HepG2 (cell line): ENCODE results near the gene JPH4. TPM values are rescaled to one million over a fixed set of nuclear protein-coding genes. Genes with fewer than 3 reads are reported as not detected.

Experiments
- CBX1 ChIP-seq: IDR thresholded peaks from one replicate; pipeline ENCODE4 v1.6.1; 2016; ENCODE audit warnings: antibody characterized with exemption, low read depth
- EED ChIP-seq: sonication (generic); formaldehyde crosslinking; IDR thresholded peaks from 2 replicates; pipeline ENCODE4 v1.5.0; 2020; ENCODE audit warnings: mild to moderate bottlenecking, missing genetic modification reagents
- GLMP ChIP-seq: sonication (generic); formaldehyde crosslinking; IDR thresholded peaks from 2 replicates; pipeline ENCODE4 v1.9.0; 2021; ENCODE audit warnings: missing genetic modification reagents, mild to moderate bottlenecking, borderline replicate concordance
- MXI1 ChIP-seq: IDR thresholded peaks from 3 replicates; pipeline ENCODE4 v1.6.1; 2012; ENCODE audit warnings: low read depth, low read length, inconsistent platforms, borderline replicate concordance
- NR2C2 ChIP-seq: sonication (generic); formaldehyde crosslinking; IDR thresholded peaks from 2 replicates; pipeline ENCODE4 v1.4.0; 2020; ENCODE audit warnings: missing genetic modification reagents, mild to moderate bottlenecking, moderate library complexity, borderline replicate concordance
- PPARG ChIP-seq: conservative IDR thresholded peaks from 2 replicates; pipeline ENCODE4 v1.6.1; 2016; ENCODE audit warnings: missing biosample characterization, missing genetic modification reagents
- RERE ChIP-seq: IDR thresholded peaks from 2 replicates; pipeline ENCODE4 v1.6.1; 2016; ENCODE audit warnings: low read depth, missing genetic modification reagents, missing compliant biosample characterization
- SIX1 ChIP-seq: sonication (generic); formaldehyde crosslinking; IDR thresholded peaks from 2 replicates; pipeline ENCODE4 v1.4.0; 2020; ENCODE audit warnings: missing genetic modification reagents, borderline replicate concordance
- SNAI1 ChIP-seq: sonication (generic); formaldehyde crosslinking; IDR thresholded peaks from 2 replicates; pipeline ENCODE4 v1.5.0; 2020; ENCODE audit warnings: mild to moderate bottlenecking, missing genetic modification reagents, borderline replicate concordance
- SOX13 ChIP-seq, 3 experiments: fragments of 450-650 bp in 1 of 3; sonication (generic) in 1 of 3; formaldehyde crosslinking in 1 of 3; IDR thresholded peaks in 2 of 3; conservative IDR thresholded peaks in 1 of 3; 2 replicates each; pipeline versions ENCODE4 v1.5.0 to v1.6.1; 2016 to 2020; ENCODE audit warnings: antibody characterized with exemption in 1 of 3, mild to moderate bottlenecking in 1 of 3, missing compliant biosample characterization in 1 of 3, missing genetic modification reagents in 1 of 3, moderate library complexity in 1 of 3
- SP5 ChIP-seq: IDR thresholded peaks from 2 replicates; pipeline ENCODE4 v1.6.1; 2016; ENCODE audit warnings: low read depth, borderline replicate concordance
- THYN1 ChIP-seq: sonication (generic); formaldehyde crosslinking; IDR thresholded peaks from 2 replicates; pipeline ENCODE4 v1.8.1; 2023; ENCODE audit warnings: low read depth, mild to moderate bottlenecking, moderate library complexity, missing genetic modification reagents, borderline replicate concordance
- TRAFD1 ChIP-seq: sonication (generic); formaldehyde crosslinking; IDR thresholded peaks from 2 replicates; pipeline ENCODE4 v1.5.1; 2020; ENCODE audit warnings: missing genetic modification reagents, mild to moderate bottlenecking, borderline replicate concordance
- ZFP91 ChIP-seq: sonication (generic); formaldehyde crosslinking; IDR thresholded peaks from 2 replicates; pipeline ENCODE4 v1.9.0; 2022; ENCODE audit warnings: missing genetic modification reagents, mild to moderate bottlenecking, borderline replicate concordance
- ZFX ChIP-seq: sonication (generic); formaldehyde crosslinking; IDR thresholded peaks from 2 replicates; pipeline ENCODE4 v1.4.0; 2020; ENCODE audit warnings: mild to moderate bottlenecking, low read depth, missing genetic modification reagents, moderate library complexity
- ZNF441 ChIP-seq: sonication (generic); formaldehyde crosslinking; IDR thresholded peaks from 2 replicates; pipeline ENCODE4 v1.7.0; 2021; ENCODE audit warnings: missing genetic modification reagents, borderline replicate concordance
- ZNF501 ChIP-seq: sonication (generic); formaldehyde crosslinking; IDR thresholded peaks from 2 replicates; pipeline ENCODE4 v1.5.1; 2020; ENCODE audit warnings: mild to moderate bottlenecking, moderate library complexity, missing genetic modification reagents
- ZNF572 ChIP-seq: sonication (generic); formaldehyde crosslinking; IDR thresholded peaks from 2 replicates; pipeline ENCODE4 v1.5.1; 2020; ENCODE audit warnings: mild to moderate bottlenecking, missing genetic modification reagents
- ZNF879 ChIP-seq: sonication (generic); formaldehyde crosslinking; IDR thresholded peaks from 2 replicates; pipeline ENCODE4 v1.8.1; 2023; ENCODE audit warnings: missing genetic modification reagents
- polyA plus RNA-seq, 8 experiments: library from polyadenylated mRNA; depleted of rRNA in 3 of 8; stranded (reverse) in 7 of 8; unstranded in 1 of 8; fragments of >200 nt; fragmentation: Illumina TruSeq in 4 of 8; extraction: Trizol in 4 of 8; gene quantifications; 2 replicates each; pipeline versions ENCODE4 v1.2.1 to v1.2.3, GENCODE V29; 2011 to 2016; ENCODE audit warnings: low read depth in 4 of 8, missing spikeins in 1 of 8, mixed read lengths in 1 of 8; ENCODE audit not compliant: insufficient read depth in 1 of 8
- total RNA-seq, 5 experiments: library from RNA; depleted of rRNA; stranded (reverse); fragments of >200 nt; fragmentation: Illumina TruSeq; extraction: Trizol; gene quantifications; 2 replicates each; pipeline ENCODE4 v1.2.3, GENCODE V29; 2016; ENCODE audit warnings: low read depth in 1 of 5

Gene JPH4
- total and polyA plus RNA-seq, 2 of the 13 experiments (the other 11 are each of a cell fraction or from before 2014, with no cell fraction given) = 0.08 to 0.22 TPM

GRCh38 chr14:23601845-23602180, 23.2 kb upstream of the JPH4 start (continued):
- TF ChIP-seq SIX1 (CRISPR knock-in tag) (peak; percentile 49; the same call in 1 of the 2 replicates), ZNF572 (CRISPR knock-in tag) (no peak), MXI1 (no peak), ZNF879 (CRISPR knock-in tag) (0 out of 2 replicates have a peak, but pooled peaks have one; percentile 49), EED (CRISPR knock-in tag) (no peak), THYN1 (0 out of 2 replicates have a peak, but pooled peaks have one; percentile 28), ZNF441 (CRISPR knock-in tag) (peak; percentile 2), ZFX (CRISPR knock-in tag) (peak; percentile 31), GLMP (no peak), PPARG (CRISPR knock-in tag) (no peak), TRAFD1 (peak; percentile 15; the same call in 1 of the 2 replicates), CBX1 (no peak), RERE (CRISPR knock-in tag) (no peak), SP5 (CRISPR knock-in tag) (0 out of 2 replicates have a peak, but pooled peaks have one; percentile 10), ZFP91 (CRISPR knock-in tag) (no peak), SNAI1 (0 out of 2 replicates have a peak, but pooled peaks have one; percentile 4), SOX13 (IDR thresholded peaks at IDR 0.05) (no peak), SOX13 (CRISPR knock-in tag; conservative IDR thresholded peaks at IDR 0.05 in 1 of 2, IDR thresholded peaks at IDR 0.05 in 1 of 2) (0 out of 4 replicates have a peak, but pooled peaks of 1 of the 2 experiments have one; percentile 28), NR2C2 (CRISPR knock-in tag) (0 out of 2 replicates have a peak, but pooled peaks have one; percentile 11), ZNF501 (CRISPR knock-in tag) (peak; percentile 80; the same call in 1 of the 2 replicates)
